RCC 7860 (cell line): ENCODE data around the gene COMP.

Experiments used
- DNase-seq: peaks from one replicate; pipeline ENCODE4 v3.0.0-alpha.2; 2015; ENCODE audit warnings: low spot score
- FAIRE-seq: peaks from 2 replicates; lab custom pipeline; 2012; peaks lifted over from hg19 to GRCh38; lab: Jason Lieb, UNC

The COMP gene

GRCh38 chr19:18804139-18804601 is 13.1 kb upstream of the COMP start:
- FAIRE-seq (no peak), DNase-seq (no peak)

GRCh38 chr19:18803550-18804138 is 12.5 kb upstream of the COMP start:
- DNase-seq (no peak), FAIRE-seq (no peak)

- DNase-seq: no peak
- no peak for FAIRE-seq
These were observed 11.2 kb upstream of the COMP start for GRCh38 chr19:18802354-18802753.

GRCh38 chr19:18800636-18801035 is 9.5 kb upstream of the COMP start:
- DNase-seq: no peak
- FAIRE-seq: no peak

GRCh38 chr19:18800079-18800478 is 9.0 kb upstream of the COMP start:
- FAIRE-seq (no peak), DNase-seq (no peak)

- no peak for DNase-seq
- no peak for FAIRE-seq
These were observed 8.4 kb upstream of the COMP start for GRCh38 chr19:18799389-18799970.

GRCh38 chr19:18798384-18799352 is 7.6 kb upstream of the COMP start:
- DNase-seq (no peak), FAIRE-seq (no peak)

GRCh38 chr19:18796239-18796638 is 5.1 kb upstream of the COMP start:
- no peak for FAIRE-seq

GRCh38 chr19:18795540-18795939 is 4.4 kb upstream of the COMP start:
- FAIRE-seq (no peak), DNase-seq (no peak)

More at GRCh38 chr19:18796239-18796638, 5.1 kb upstream of the COMP start:
- DNase-seq: no peak

- FAIRE-seq: no peak
- no peak for DNase-seq
These were observed 3.6 kb upstream of the COMP start for GRCh38 chr19:18794692-18795091.

- FAIRE-seq (no peak), DNase-seq (no peak)
These were observed 2.9 kb upstream of the COMP start for GRCh38 chr19:18794029-18794313.

- FAIRE-seq (no peak), DNase-seq (no peak)
These were observed 2.3 kb upstream of the COMP start for GRCh38 chr19:18793144-18794028.

- FAIRE-seq: no peak
- DNase-seq: no peak
These were observed 1.6 kb upstream of the COMP start for GRCh38 chr19:18792661-18793060.

GRCh38 chr19:18791315-18791678 is 192 bp upstream of the COMP start:
- DNase-seq (no peak), FAIRE-seq (no peak)

- DNase-seq: no peak
- no peak for FAIRE-seq
These were observed 1.1 kb downstream of the COMP start for GRCh38 chr19:18789883-18790565.

GRCh38 chr19:18789422-18789869 is 1.7 kb downstream of the COMP start:
- FAIRE-seq: no peak
- no peak for DNase-seq

GRCh38 chr19:18788529-18789421 is 2.3 kb downstream of the COMP start:
- FAIRE-seq: no peak

GRCh38 chr19:18785179-18786124 is 5.7 kb downstream of the COMP start:
- FAIRE-seq: no peak

More at GRCh38 chr19:18788529-18789421, 2.3 kb downstream of the COMP start:
- DNase-seq: no peak

More at GRCh38 chr19:18785179-18786124, 5.7 kb downstream of the COMP start:
- no peak for DNase-seq
